Ascending aorta (tissue), 2 donors: Measurements from ENCODE around the gene FRRS1L. TPM values are rescaled to one million over a fixed set of nuclear protein-coding genes. Genes with fewer than 3 reads are reported as not detected.
A peak's percentile ranks its signal among the peaks of the same experiment; 100 is the strongest.

Source experiments
- DNase-seq, 2 donors: peaks; one replicate each; pipeline ENCODE4 v3.0.0-alpha.2; 2019; ENCODE audit warnings: low spot score in 2 of 2
- H3K27ac ChIP-seq, 2 donors: fragments of 200-600 bp; sonication (generic); one replicate each; pipeline ENCODE4 v1.5.1; 2016 to 2017; ENCODE audit warnings: mild to moderate bottlenecking in 1 of 2
- H3K27me3 ChIP-seq: fragments of 200-600 bp; sonication (generic); one replicate; pipeline ENCODE4 v1.5.1; 2017
- H3K36me3 ChIP-seq, 2 donors: fragments of 200-600 bp; sonication (generic); one replicate each; pipeline ENCODE4 v1.5.1; 2016
- H3K4me1 ChIP-seq, 2 donors: fragments of 200-600 bp; sonication (generic); one replicate each; pipeline ENCODE4 v1.5.1; 2016 to 2017; ENCODE audit warnings: mild to moderate bottlenecking in 1 of 2
- H3K4me3 ChIP-seq, 2 donors: fragments of 200-600 bp; sonication (generic); one replicate each; pipeline ENCODE4 v1.5.1; 2016 to 2017; ENCODE audit warnings: mild to moderate bottlenecking in 1 of 2
- H3K9me3 ChIP-seq, 2 donors: fragments of 200-600 bp; sonication (generic); one replicate each; pipeline ENCODE4 v1.5.1; 2016
- intact Hi-C: fragments of 100-400 bp; cut with DNase I; formaldehyde crosslinking; loops from one replicate; pipeline ENCODE4 v1.15.1; 2023
- total RNA-seq: library from RNA; depleted of rRNA; stranded (reverse); fragments of >200 nt; gene quantifications from one replicate; pipeline ENCODE4 v1.1.0, GENCODE V29; 2016
- TF ChIP-seq, protein P1 (sequence below), 3 experiments: fragments of 200-600 bp in 2 of 3; fragments of 450-650 bp in 1 of 3; sonication (generic) in 2 of 3; IDR thresholded peaks; one replicate each; pipeline ENCODE4 v1.5.1; 2016 to 2019; ENCODE audit warnings: antibody characterized with exemption in 3 of 3, mild to moderate bottlenecking in 1 of 3, moderate library complexity in 1 of 3

The FRRS1L gene
- total RNA-seq, 1 donor from 2014 or later, result 0.11 TPM

DNA sequence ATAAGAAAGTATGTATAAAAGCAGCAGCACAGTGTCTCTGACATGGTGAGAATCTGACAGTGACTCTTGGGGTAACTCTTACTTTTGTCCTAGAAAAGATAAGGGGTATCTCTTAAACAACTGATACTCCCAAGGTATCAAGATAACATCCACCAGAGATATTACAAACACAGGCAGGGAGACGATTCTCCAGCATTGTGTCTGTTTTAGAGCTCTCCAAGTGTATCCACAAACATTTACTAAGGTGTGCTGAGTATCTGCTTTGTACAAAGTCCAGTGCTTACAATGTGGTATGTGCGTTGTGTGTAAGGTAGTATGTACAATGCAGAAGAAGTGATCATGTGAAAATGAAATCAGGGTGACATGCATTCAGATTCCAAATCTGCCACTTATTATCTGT, 42.9 kb downstream of the FRRS1L start:
- H3K4me1 ChIP-seq, result peaks cover 0 to 4% of the 10 kb centered on the region in 2 donors
- H3K27ac ChIP-seq, result no peak overlapping the region
- no peak overlapping the region for H3K4me3 ChIP-seq
- no peaks in the 10 kb centered on the region for H3K36me3 ChIP-seq
- H3K9me3 ChIP-seq, result no peaks in the 10 kb centered on the region
- TF ChIP-seq, protein P1, sequence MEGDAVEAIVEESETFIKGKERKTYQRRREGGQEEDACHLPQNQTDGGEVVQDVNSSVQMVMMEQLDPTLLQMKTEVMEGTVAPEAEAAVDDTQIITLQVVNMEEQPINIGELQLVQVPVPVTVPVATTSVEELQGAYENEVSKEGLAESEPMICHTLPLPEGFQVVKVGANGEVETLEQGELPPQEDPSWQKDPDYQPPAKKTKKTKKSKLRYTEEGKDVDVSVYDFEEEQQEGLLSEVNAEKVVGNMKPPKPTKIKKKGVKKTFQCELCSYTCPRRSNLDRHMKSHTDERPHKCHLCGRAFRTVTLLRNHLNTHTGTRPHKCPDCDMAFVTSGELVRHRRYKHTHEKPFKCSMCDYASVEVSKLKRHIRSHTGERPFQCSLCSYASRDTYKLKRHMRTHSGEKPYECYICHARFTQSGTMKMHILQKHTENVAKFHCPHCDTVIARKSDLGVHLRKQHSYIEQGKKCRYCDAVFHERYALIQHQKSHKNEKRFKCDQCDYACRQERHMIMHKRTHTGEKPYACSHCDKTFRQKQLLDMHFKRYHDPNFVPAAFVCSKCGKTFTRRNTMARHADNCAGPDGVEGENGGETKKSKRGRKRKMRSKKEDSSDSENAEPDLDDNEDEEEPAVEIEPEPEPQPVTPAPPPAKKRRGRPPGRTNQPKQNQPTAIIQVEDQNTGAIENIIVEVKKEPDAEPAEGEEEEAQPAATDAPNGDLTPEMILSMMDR (IDR thresholded peaks at IDR 0.05), result no peak
- intact Hi-C loops, result no loop called here
- H3K27me3 ChIP-seq, result no peaks in the 10 kb centered on the region
- no peak for DNase-seq

DNA sequence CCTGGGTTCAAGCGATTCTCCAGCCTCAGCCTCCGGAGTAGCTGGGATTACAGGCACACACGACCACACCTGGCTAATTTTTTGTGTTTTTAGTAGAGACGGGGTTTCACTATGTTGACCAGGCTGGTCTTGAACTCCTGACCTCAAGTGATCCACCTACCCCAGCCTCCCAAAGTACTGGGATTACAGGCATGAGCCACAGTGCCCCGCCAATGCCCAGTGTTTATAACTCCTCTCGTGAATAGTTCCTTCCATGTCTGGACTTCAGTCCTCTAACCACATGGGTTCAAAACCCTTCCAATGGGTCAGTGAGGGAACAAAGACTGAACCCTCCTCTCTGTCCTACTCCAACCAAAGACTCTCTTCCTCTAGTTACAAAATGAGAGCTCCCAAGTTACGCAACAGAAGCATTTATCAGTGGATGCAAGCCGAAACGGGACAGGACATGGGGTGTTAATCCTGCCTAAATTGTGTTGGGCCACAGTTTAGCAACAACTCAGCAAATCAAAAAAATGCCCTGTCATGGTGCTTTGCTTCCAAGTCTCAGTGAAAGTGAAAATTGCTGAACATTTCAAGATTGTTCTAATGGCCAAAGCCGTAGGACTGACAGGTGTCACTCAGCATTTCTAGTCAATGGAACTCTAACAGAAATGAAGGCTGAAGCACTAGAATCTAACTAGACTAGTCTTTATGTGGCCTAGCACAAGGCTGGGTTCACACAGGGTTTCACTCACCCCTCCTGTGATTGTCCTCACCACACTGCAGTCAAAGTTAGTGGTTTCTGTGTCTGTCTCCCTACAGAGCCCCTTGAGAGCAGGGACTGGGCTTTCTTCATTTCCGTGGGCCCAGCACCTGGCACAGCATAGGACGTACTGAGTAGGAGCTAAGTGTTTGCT, 44.1 kb downstream of the FRRS1L start:
- no peaks in the 10 kb centered on the region for H3K27me3 ChIP-seq
- TF ChIP-seq, protein P1 (IDR thresholded peaks at IDR 0.05), result no peak
- no peak overlapping the region for H3K4me3 ChIP-seq
- H3K9me3 ChIP-seq, result no peaks in the 10 kb centered on the region
- H3K36me3 ChIP-seq, result no peaks in the 10 kb centered on the region
- H3K4me1 ChIP-seq, result peaks cover 4 to 7% of the 10 kb centered on the region in 2 donors
- no peak for DNase-seq
- intact Hi-C loops, result no loop called here
- no peak overlapping the region for H3K27ac ChIP-seq

DNA sequence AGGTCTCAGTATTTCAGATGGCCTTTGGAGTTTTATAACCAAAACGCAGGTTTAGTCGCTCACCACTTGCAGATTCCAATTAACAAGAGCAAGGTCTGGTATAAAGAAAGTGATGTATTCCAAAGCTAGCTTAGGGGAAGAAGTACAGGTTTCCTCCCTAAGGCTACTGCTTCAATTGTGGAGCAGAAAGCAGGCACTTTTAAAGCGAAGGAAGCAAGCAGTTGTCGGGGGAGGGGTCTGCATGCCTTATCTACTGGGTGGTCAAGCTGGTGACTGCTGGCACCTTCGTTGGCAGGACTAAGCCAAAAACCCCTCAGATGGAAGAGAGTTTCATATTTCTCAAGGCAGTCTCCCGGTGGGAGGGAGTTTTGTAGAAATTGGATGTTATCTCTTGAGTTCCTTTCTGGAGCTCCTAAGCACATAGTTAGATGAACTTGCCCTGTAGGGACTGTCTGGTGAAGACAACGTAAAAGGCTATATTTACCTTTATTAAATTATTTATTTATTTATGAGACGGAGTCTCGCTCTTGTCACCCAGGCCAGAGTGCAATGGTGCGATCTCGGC, 45.7 kb downstream of the FRRS1L start:
- no peak overlapping the region for H3K4me3 ChIP-seq
- no peaks in the 10 kb centered on the region for H3K9me3 ChIP-seq
- peaks cover 4 to 19% of the 10 kb centered on the region in 2 donors for H3K4me1 ChIP-seq
- no peak overlapping the region for H3K27ac ChIP-seq
- DNase-seq, result no peak
- intact Hi-C loops, result loop anchor here (2.0 kb wide), 1 partner anchor 187 kb away; the partner anchor contains the start of genes ABITRAM and ELP1
- TF ChIP-seq, protein P1 (IDR thresholded peaks at IDR 0.05), result no peak
- no peaks in the 10 kb centered on the region for H3K36me3 ChIP-seq
- no peaks in the 10 kb centered on the region for H3K27me3 ChIP-seq

DNA sequence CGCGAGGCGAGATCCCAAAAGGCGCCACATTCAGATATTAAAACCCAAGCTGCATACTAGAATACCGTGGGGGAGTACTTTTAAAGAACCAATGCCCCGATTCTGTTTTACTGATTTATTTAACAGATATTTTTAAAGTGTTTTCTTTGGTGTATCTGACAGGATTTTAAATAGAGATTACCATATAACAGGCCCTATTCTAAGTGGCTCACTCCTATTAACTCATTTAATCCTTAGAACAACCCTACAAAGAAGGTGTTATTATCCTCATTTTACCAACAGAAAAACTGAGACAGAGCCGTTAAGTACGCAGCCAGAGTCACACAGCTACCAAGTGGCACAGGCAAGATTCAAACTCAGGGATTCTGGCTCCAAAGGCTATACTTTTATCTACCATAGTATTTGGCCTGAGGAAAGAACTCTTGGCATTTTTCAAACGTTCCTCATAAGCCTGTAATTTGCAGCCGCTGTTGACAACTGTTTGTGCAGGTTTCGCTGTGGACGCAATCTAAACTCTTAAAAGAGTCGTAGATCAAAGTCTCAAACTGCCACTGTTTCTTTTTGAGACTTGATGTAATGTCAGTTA, 46.8 kb downstream of the FRRS1L start:
- no peak for DNase-seq
- Histone ChIP-seq H3K27ac (no peak overlapping the region), H3K4me1 (peaks cover 8 to 29% of the 10 kb centered on the region in 2 donors), H3K36me3 (no peaks in the 10 kb centered on the region), H3K4me3 (no peak overlapping the region), H3K27me3 (no peaks in the 10 kb centered on the region), H3K9me3 (no peaks in the 10 kb centered on the region)
- intact Hi-C loops, result loop anchor here (1.0 to 2.0 kb wide), 2 partner anchors 107 to 185 kb away; partner anchors contain the start of genes ABITRAM, CTNNAL1 and ELP1
- TF ChIP-seq, protein P1 (IDR thresholded peaks at IDR 0.05), result no peak

DNA sequence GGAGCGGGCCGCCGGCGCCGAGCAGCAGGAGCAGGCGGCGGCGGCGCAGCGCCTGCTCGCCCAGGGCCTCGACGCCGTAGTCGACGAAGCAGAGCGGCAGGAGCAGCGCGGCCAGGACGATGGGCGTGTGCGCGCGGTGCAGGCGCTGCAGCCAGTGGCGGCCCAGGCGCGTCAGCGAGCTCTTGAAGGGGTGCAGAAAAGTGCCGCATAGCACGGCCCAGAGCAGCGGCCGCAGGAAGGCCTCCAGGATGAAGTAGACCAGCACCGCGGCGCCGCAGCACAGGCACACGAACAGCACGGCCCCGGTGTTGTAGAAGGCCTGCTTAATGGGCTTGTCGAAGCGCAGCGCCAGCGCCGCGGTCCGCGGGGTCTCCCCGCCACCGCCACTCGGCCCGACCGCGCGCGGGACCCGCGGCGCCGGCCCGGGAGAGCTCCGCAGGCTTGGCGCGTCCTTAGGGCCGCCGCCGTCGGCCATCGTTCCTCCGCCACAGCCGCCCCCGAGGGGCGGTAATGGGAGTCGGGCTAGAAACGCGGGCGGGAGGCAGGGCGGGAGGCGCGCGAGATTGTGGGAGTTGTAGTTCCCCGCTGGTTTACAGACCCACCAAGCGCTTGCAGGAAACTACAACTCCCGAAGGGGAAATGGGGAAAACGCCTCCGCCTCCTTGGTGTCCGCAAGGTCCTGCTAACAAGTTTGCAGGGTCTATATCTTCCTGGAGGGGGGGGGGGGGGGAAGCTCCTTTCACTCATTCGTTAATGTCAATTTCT, 47.4 kb downstream of the FRRS1L start, which contains the start of gene TMEM245:
TSS of gene TMEM245 (minus strand) at position 509 of the 765 bp plus-strand sequence. CDS start at position 475, 34 bp downstream.
- intact Hi-C loops, result loop anchor here (1.0 to 10.0 kb wide), 3 partner anchors 106 to 205 kb away; partner anchors contain the start of genes ABITRAM, CTNNAL1, ELP1 and EPB41L4B
- no peaks in the 10 kb centered on the region for H3K27me3 ChIP-seq
- peak; percentile 94 to 98 for DNase-seq
- H3K4me1 ChIP-seq, result peaks cover 9 to 34% of the 10 kb centered on the region in 2 donors
- peak within 1 kb of the TSS; percentile 56 to 77 for H3K27ac ChIP-seq
- peak within 1 kb of the TSS; percentile 83 to 98 for H3K4me3 ChIP-seq
- TF ChIP-seq, protein P1 (IDR thresholded peaks at IDR 0.05), result no peak
- no peaks in the 10 kb centered on the region for H3K36me3 ChIP-seq
- H3K9me3 ChIP-seq, result no peaks in the 10 kb centered on the region
